ENCODE data around the gene KTN1.

Gene KTN1

GRCh38 chr14:55717621-55718020 lies 137.6 kb downstream of the KTN1 start:
- DNase-seq (ENCODE audit: low read depth) = no peak

GRCh38 chr14:55718551-55718950 lies 138.5 kb downstream of the KTN1 start:
- DNase-seq (ENCODE audit: low read depth) = no peak

GRCh38 chr14:55720796-55721195 lies 140.8 kb downstream of the KTN1 start:
- no peak for DNase-seq (ENCODE audit: low read depth)

GRCh38 chr14:55721353-55721752 lies 141.3 kb downstream of the KTN1 start:
- no peak for DNase-seq (ENCODE audit: low read depth)

GRCh38 chr14:55722054-55722453 lies 142.0 kb downstream of the KTN1 start:
- DNase-seq (ENCODE audit: low read depth) = no peak

GRCh38 chr14:55724736-55725135 lies 144.7 kb downstream of the KTN1 start:
- no peak for DNase-seq (ENCODE audit: low read depth)

- DNase-seq (ENCODE audit: low read depth) = no peak
These were observed 150.7 kb downstream of the KTN1 start for GRCh38 chr14:55730592-55731310.

GRCh38 chr14:55731311-55731872 lies 151.4 kb downstream of the KTN1 start:
- no peak for DNase-seq (ENCODE audit: low read depth)

GRCh38 chr14:55731881-55732498 lies 152.0 kb downstream of the KTN1 start:
- DNase-seq (ENCODE audit: low read depth) = peak; percentile 27

- DNase-seq (ENCODE audit: low read depth) = no peak
These were observed 153.6 kb downstream of the KTN1 start for GRCh38 chr14:55733599-55733998.

All from activated gamma-delta T cell treated with anti-CD3 and anti-CD28 coated beads, Interleukin-2, amount 50 U/mL, for 16 hours (primary cell).